BE2C (cell line): ENCODE measurements around the gene AMBRA1.
A peak's percentile ranks its signal among the peaks of the same experiment; 100 is the strongest.

ENCODE experiments used
- DNase-seq: peaks from one replicate; pipeline ENCODE4 v3.0.0-alpha.2; 2020
- H3K27me3 ChIP-seq: fragments of 250-450 bp; sonication (Bioruptor Pico); 2 replicates; pipeline ENCODE4 v1.5.1; 2020; ENCODE audit warnings: mild to moderate bottlenecking
- H3K36me3 ChIP-seq: fragments of 250-450 bp; sonication (Bioruptor Pico); 2 replicates; pipeline ENCODE4 v1.5.1; 2020; ENCODE audit warnings: mild to moderate bottlenecking
- H3K4me1 ChIP-seq: fragments of 250-450 bp; sonication (Bioruptor Pico); 2 replicates; pipeline ENCODE4 v1.5.1; 2020
- H3K4me3 ChIP-seq: 2 replicates; pipeline ENCODE4 v1.5.1; 2011; ENCODE audit warnings: low read depth, low read length
- H3K9me3 ChIP-seq: fragments of 250-450 bp; sonication (Bioruptor Pico); 2 replicates; pipeline ENCODE4 v1.5.1; 2020
- CTCF ChIP-seq: IDR thresholded peaks from 2 replicates; pipeline ENCODE4 v1.5.1; 2012; ENCODE audit warnings: mild to moderate bottlenecking, low read depth, low read length

AMBRA1 gene

GRCh38 chr11:46480909-46481308 is 112.9 kb downstream of the AMBRA1 start:
- H3K27me3 ChIP-seq = no peaks in the 10 kb centered on the region

GRCh38 chr11:46480166-46480726 is 113.6 kb downstream of the AMBRA1 start:
- TF ChIP-seq CTCF = no peak
- H3K36me3 ChIP-seq = no peaks in the 10 kb centered on the region

More at GRCh38 chr11:46480909-46481308, 112.9 kb downstream of the AMBRA1 start:
- peaks cover 5% of the 10 kb centered on the region; the same call in 1 of the 2 replicates for H3K4me1 ChIP-seq
- no peaks in the 10 kb centered on the region for H3K9me3 ChIP-seq
- no peak overlapping the region for H3K4me3 ChIP-seq
- TF ChIP-seq CTCF = no peak
- peak; percentile 58 for DNase-seq
- H3K36me3 ChIP-seq = no peaks in the 10 kb centered on the region

GRCh38 chr11:46479601-46480000 is 114.2 kb downstream of the AMBRA1 start:
- no peak for TF ChIP-seq CTCF
- H3K4me3 ChIP-seq = no peak overlapping the region
- no peak for DNase-seq
- H3K27me3 ChIP-seq = no peaks in the 10 kb centered on the region
- H3K9me3 ChIP-seq = no peaks in the 10 kb centered on the region
- peaks cover 5% of the 10 kb centered on the region; the same call in 1 of the 2 replicates for H3K4me1 ChIP-seq
- H3K36me3 ChIP-seq = no peaks in the 10 kb centered on the region

More at GRCh38 chr11:46480166-46480726, 113.6 kb downstream of the AMBRA1 start:
- Histone ChIP-seq H3K4me1 (peaks cover 5% of the 10 kb centered on the region; the same call in 1 of the 2 replicates), H3K27me3 (no peaks in the 10 kb centered on the region), H3K9me3 (no peaks in the 10 kb centered on the region), H3K4me3 (no peak overlapping the region)
- DNase-seq = no peak

GRCh38 chr11:46478196-46478595 is 115.6 kb downstream of the AMBRA1 start:
- Histone ChIP-seq H3K4me1 (peaks cover 7% of the 10 kb centered on the region; the same call in 1 of the 2 replicates), H3K9me3 (no peaks in the 10 kb centered on the region), H3K27me3 (no peaks in the 10 kb centered on the region), H3K36me3 (no peaks in the 10 kb centered on the region), H3K4me3 (no peak overlapping the region)
- TF ChIP-seq CTCF = no peak
- DNase-seq = no peak

- no peak overlapping the region for H3K4me3 ChIP-seq
These were observed 116.7 kb downstream of the AMBRA1 start for GRCh38 chr11:46477136-46477535.

More at GRCh38 chr11:46477136-46477535, 116.7 kb downstream of the AMBRA1 start:
- H3K9me3 ChIP-seq = no peaks in the 10 kb centered on the region
- H3K4me1 ChIP-seq = peaks cover 9% of the 10 kb centered on the region; the same call in 1 of the 2 replicates
- no peaks in the 10 kb centered on the region for H3K36me3 ChIP-seq
- no peak for DNase-seq
- no peaks in the 10 kb centered on the region for H3K27me3 ChIP-seq
- TF ChIP-seq CTCF = no peak
